Measurements from ENCODE around the gene CDC42BPB.
A peak's percentile ranks its signal among the peaks of the same experiment; 100 is the strongest.

The CDC42BPB gene

GRCh38 chr14:102986810-102987579 is 70.4 kb downstream of the CDC42BPB start:
- DNase-seq, result no peak

GRCh38 chr14:102985665-102986064 is 71.7 kb downstream of the CDC42BPB start:
- no peak for DNase-seq

GRCh38 chr14:102984336-102985102 is 72.8 kb downstream of the CDC42BPB start:
- DNase-seq, result no peak

GRCh38 chr14:102983496-102983895 is 73.9 kb downstream of the CDC42BPB start:
- no peak for DNase-seq

- no peak for DNase-seq
Measured at GRCh38 chr14:102982852-102983470, 74.4 kb downstream of the CDC42BPB start.

- no peak for DNase-seq
Measured at GRCh38 chr14:102980409-102980810, 76.9 kb downstream of the CDC42BPB start.

GRCh38 chr14:102979406-102979805 is 77.9 kb downstream of the CDC42BPB start:
- peak; percentile 25 to 40 for DNase-seq

- no peak for DNase-seq
Measured at GRCh38 chr14:102977475-102977874, 79.9 kb downstream of the CDC42BPB start.

GRCh38 chr14:102975662-102976061 is 81.7 kb downstream of the CDC42BPB start:
- no peak for DNase-seq

GRCh38 chr14:102973706-102974285 is 83.6 kb downstream of the CDC42BPB start:
- no peak for DNase-seq

GRCh38 chr14:102971836-102972606 is 85.3 kb downstream of the CDC42BPB start:
- DNase-seq, result no peak

- DNase-seq, result no peak
Measured at GRCh38 chr14:102971314-102971713, 86.0 kb downstream of the CDC42BPB start.

- DNase-seq, result no peak
Measured at GRCh38 chr14:102970496-102970895, 86.9 kb downstream of the CDC42BPB start.

GRCh38 chr14:102969901-102970300 is 87.4 kb downstream of the CDC42BPB start:
- no peak for DNase-seq

- DNase-seq, result no peak
Measured at GRCh38 chr14:102969060-102969791, 88.1 kb downstream of the CDC42BPB start.

GRCh38 chr14:102968306-102968705 is 89.0 kb downstream of the CDC42BPB start:
- no peak for DNase-seq

GRCh38 chr14:102967506-102967795 is 89.9 kb downstream of the CDC42BPB start:
- DNase-seq, result no peak

GRCh38 chr14:102966681-102967505 is 90.5 kb downstream of the CDC42BPB start:
- no peak for DNase-seq

GRCh38 chr14:102965971-102966655 is 91.2 kb downstream of the CDC42BPB start:
- no peak for DNase-seq

- no peak for DNase-seq
Measured at GRCh38 chr14:102965282-102965681, 92.1 kb downstream of the CDC42BPB start.

Data from activated CD4-positive, alpha-beta T cell treated with anti-CD3 and anti-CD28 coated beads, Interleukin-2, amount 50 U/mL, for 48 hours (primary cell).